IPS DF 4.7 (cell line): Measurements from ENCODE around the gene DDX49.
A peak's percentile ranks its signal among the peaks of the same experiment; 100 is the strongest.

ENCODE experiments used
- DNase-seq: peaks from one replicate; pipeline ENCODE4 v3.0.0-alpha.2; 2013; ENCODE audit warnings: low spot score; ENCODE audit errors: extremely low read depth

DDX49 gene

GRCh38 chr19:18919086-18919899, at the start of gene DDX49, which contains the start of gene COPE:
DDX49 (plus strand) TSS chr19:18919715; CDS start chr19:18919742, 27 bp downstream.
COPE (minus strand) TSS chr19:18919387; CDS start chr19:18919348, 39 bp downstream.
- DNase-seq = peak; percentile 99

GRCh38 chr19:18869781-18870530, 49.6 kb upstream of the DDX49 start:
- no peak for DNase-seq

- DNase-seq = no peak
These were observed 48.9 kb upstream of the DDX49 start for GRCh38 chr19:18870531-18871172.

- DNase-seq = no peak
These were observed 48.0 kb upstream of the DDX49 start for GRCh38 chr19:18871543-18871942.

GRCh38 chr19:18875726-18876125, 43.8 kb upstream of the DDX49 start:
- no peak for DNase-seq

- no peak for DNase-seq
These were observed 42.6 kb upstream of the DDX49 start for GRCh38 chr19:18876865-18877264.

GRCh38 chr19:18878058-18878797, 41.3 kb upstream of the DDX49 start:
- DNase-seq = no peak

GRCh38 chr19:18878858-18879578, 40.5 kb upstream of the DDX49 start:
- DNase-seq = no peak

- no peak for DNase-seq
These were observed 39.7 kb upstream of the DDX49 start for GRCh38 chr19:18879579-18880373.

- no peak for DNase-seq
These were observed 38.0 kb upstream of the DDX49 start for GRCh38 chr19:18881491-18881890.

- DNase-seq = no peak
These were observed 35.8 kb upstream of the DDX49 start for GRCh38 chr19:18883526-18884304.

- no peak for DNase-seq
These were observed 32.5 kb upstream of the DDX49 start for GRCh38 chr19:18886972-18887371.

- no peak for DNase-seq
These were observed 29.4 kb upstream of the DDX49 start for GRCh38 chr19:18889949-18890745.

- no peak for DNase-seq
These were observed 25.8 kb upstream of the DDX49 start for GRCh38 chr19:18893587-18894253.

- DNase-seq = no peak
These were observed 25.1 kb upstream of the DDX49 start for GRCh38 chr19:18894254-18895037.

- DNase-seq = no peak
These were observed 24.3 kb upstream of the DDX49 start for GRCh38 chr19:18895038-18895823.
